Tibial nerve (tissue), 4 donors: Measurements from ENCODE around the gene NIPBL. TPM values are rescaled to one million over a fixed set of nuclear protein-coding genes. Genes with fewer than 3 reads are reported as not detected.

Experiments
- DNase-seq, 2 donors: peaks; one replicate each; pipeline ENCODE4 v3.0.0-alpha.2; 2019; ENCODE audit warnings: low spot score in 2 of 2
- H3K27ac ChIP-seq, 4 donors: fragments of 200-600 bp; sonication (generic) in 3 of 4; one replicate each; pipeline ENCODE4 v1.5.1; 2017 to 2019; ENCODE audit warnings: mild to moderate bottlenecking in 1 of 4
- H3K27me3 ChIP-seq, 2 donors: fragments of 200-600 bp; sonication (generic) in 1 of 2; one replicate each; pipeline versions ENCODE4 v1.5.1 to v1.6.0; 2017 to 2019
- H3K36me3 ChIP-seq, 3 donors: fragments of 200-600 bp; sonication (generic); one replicate each; pipeline ENCODE4 v1.5.1; 2018 to 2019
- H3K4me1 ChIP-seq, 4 donors: fragments of 200-600 bp; sonication (generic) in 3 of 4; one replicate each; pipeline ENCODE4 v1.5.1; 2017 to 2019
- H3K4me3 ChIP-seq, 4 donors: fragments of 200-600 bp; sonication (generic) in 3 of 4; one replicate each; pipeline ENCODE4 v1.5.1; 2017 to 2019; ENCODE audit warnings: mild to moderate bottlenecking in 1 of 4, moderate library complexity in 1 of 4
- H3K9me3 ChIP-seq, 4 donors: fragments of 200-600 bp; sonication (generic) in 3 of 4; one replicate each; pipeline ENCODE4 v1.5.1; 2017 to 2019
- EP300 ChIP-seq, 2 donors: sonication (generic); formaldehyde crosslinking; IDR thresholded peaks; one replicate each; pipeline ENCODE4 v1.6.1; 2017; ENCODE audit warnings: antibody characterized with exemption in 2 of 2, mild to moderate bottlenecking in 1 of 2
- POLR2A ChIP-seq, 2 donors: fragments of 450-650 bp; IDR thresholded peaks; one replicate each; pipeline ENCODE4 v1.6.1; 2017; ENCODE audit warnings: antibody characterized with exemption in 2 of 2, mild to moderate bottlenecking in 2 of 2, moderate library complexity in 2 of 2
- WGBS, 2 donors: methylation state at CpG; one replicate each; pipeline ENCODE4 v1.1.5; 2018; 5-methylcytosine and 5-hydroxymethylcytosine counted together
- total RNA-seq, 4 donors: library from RNA; depleted of rRNA; stranded (reverse); fragments of >200 nt; gene quantifications; one replicate each; pipeline ENCODE4 v1.1.0, GENCODE V29; 2016
- TF ChIP-seq, protein P1 (sequence below), 5 experiments: fragments of 200-600 bp in 3 of 5; fragments of 450-650 bp in 2 of 5; sonication (generic) in 3 of 5; IDR thresholded peaks; one replicate each; pipeline ENCODE4 v1.5.1; 2016 to 2019; ENCODE audit warnings: antibody characterized with exemption in 5 of 5, mild to moderate bottlenecking in 3 of 5, moderate library complexity in 2 of 5

NIPBL gene
- total RNA-seq, 4 donors from 2014 or later, result 53.4 to 64.5 (median 59.4) TPM

- 49 to 53% methylated on average over 2 of the region's 2 CpGs for WGBS, 2 donors
- TF ChIP-seq, protein P1, sequence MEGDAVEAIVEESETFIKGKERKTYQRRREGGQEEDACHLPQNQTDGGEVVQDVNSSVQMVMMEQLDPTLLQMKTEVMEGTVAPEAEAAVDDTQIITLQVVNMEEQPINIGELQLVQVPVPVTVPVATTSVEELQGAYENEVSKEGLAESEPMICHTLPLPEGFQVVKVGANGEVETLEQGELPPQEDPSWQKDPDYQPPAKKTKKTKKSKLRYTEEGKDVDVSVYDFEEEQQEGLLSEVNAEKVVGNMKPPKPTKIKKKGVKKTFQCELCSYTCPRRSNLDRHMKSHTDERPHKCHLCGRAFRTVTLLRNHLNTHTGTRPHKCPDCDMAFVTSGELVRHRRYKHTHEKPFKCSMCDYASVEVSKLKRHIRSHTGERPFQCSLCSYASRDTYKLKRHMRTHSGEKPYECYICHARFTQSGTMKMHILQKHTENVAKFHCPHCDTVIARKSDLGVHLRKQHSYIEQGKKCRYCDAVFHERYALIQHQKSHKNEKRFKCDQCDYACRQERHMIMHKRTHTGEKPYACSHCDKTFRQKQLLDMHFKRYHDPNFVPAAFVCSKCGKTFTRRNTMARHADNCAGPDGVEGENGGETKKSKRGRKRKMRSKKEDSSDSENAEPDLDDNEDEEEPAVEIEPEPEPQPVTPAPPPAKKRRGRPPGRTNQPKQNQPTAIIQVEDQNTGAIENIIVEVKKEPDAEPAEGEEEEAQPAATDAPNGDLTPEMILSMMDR (IDR thresholded peaks at IDR 0.05), result no peak
- TF ChIP-seq POLR2A (IDR thresholded peaks at IDR 0.05), result no peak
- TF ChIP-seq EP300 (IDR thresholded peaks at IDR 0.05), result no peak
- no peak overlapping the region for H3K27ac ChIP-seq
Observed at GRCh38 chr5:36919238-36919637, 42.7 kb downstream of the NIPBL start.

GRCh38 chr5:36919650-36920049 is 43.1 kb downstream of the NIPBL start:
- TF ChIP-seq EP300 (IDR thresholded peaks at IDR 0.05), result no peak
- TF ChIP-seq, protein P1 (IDR thresholded peaks at IDR 0.05), result no peak
- no peak for TF ChIP-seq POLR2A (IDR thresholded peaks at IDR 0.05)
- no peak overlapping the region for H3K4me3 ChIP-seq
- H3K36me3 ChIP-seq, result no peaks in the 10 kb centered on the region
- no peak overlapping the region for H3K27ac ChIP-seq
- peaks cover 0 to 49% (median 0%) of the 10 kb centered on the region in 4 donors for H3K4me1 ChIP-seq
- no peaks in the 10 kb centered on the region for H3K27me3 ChIP-seq
- H3K9me3 ChIP-seq, result no peaks in the 10 kb centered on the region
- DNase-seq, result no peak

More at GRCh38 chr5:36919238-36919637, 42.7 kb downstream of the NIPBL start:
- Histone ChIP-seq H3K9me3 (no peaks in the 10 kb centered on the region), H3K36me3 (no peaks in the 10 kb centered on the region), H3K4me1 (peaks cover 0 to 47% (median 0%) of the 10 kb centered on the region in 4 donors), H3K27me3 (no peaks in the 10 kb centered on the region), H3K4me3 (no peak overlapping the region)
- no peak for DNase-seq

DNA sequence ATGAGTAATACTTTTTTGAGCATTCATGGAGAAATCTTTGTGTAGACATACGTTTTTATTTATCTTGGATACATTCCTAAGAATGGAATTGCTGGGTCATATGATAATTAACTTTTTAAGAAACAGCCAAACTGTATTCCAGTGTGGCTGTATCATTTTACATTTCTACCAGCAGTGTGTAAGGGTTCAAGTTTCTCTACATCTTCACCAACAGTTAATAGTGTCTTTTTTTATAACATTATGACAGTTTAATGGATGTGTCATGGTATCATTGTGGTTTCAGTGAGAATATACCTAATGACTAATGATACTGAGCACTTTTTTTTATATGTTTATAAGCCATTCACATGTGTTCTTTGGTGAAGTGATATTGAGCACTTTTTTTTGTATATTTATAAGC is 52.4 kb downstream of the NIPBL start:
- peaks cover 0 to 6% (median 0%) of the 10 kb centered on the region in 4 donors for H3K9me3 ChIP-seq
- no peaks in the 10 kb centered on the region for H3K36me3 ChIP-seq
- 8 to 13% methylated on average over 1 of the region's 1 CpG for WGBS, 2 donors
- H3K4me1 ChIP-seq, result peaks cover 0 to 39% (median 0%) of the 10 kb centered on the region in 4 donors
- no peak for DNase-seq
- no peak for TF ChIP-seq POLR2A (IDR thresholded peaks at IDR 0.05)
- no peak for TF ChIP-seq EP300 (IDR thresholded peaks at IDR 0.05)
- TF ChIP-seq, protein P1 (IDR thresholded peaks at IDR 0.05), result no peak
- no peak overlapping the region for H3K4me3 ChIP-seq
- H3K27ac ChIP-seq, result no peak overlapping the region
- H3K27me3 ChIP-seq, result no peaks in the 10 kb centered on the region

DNA sequence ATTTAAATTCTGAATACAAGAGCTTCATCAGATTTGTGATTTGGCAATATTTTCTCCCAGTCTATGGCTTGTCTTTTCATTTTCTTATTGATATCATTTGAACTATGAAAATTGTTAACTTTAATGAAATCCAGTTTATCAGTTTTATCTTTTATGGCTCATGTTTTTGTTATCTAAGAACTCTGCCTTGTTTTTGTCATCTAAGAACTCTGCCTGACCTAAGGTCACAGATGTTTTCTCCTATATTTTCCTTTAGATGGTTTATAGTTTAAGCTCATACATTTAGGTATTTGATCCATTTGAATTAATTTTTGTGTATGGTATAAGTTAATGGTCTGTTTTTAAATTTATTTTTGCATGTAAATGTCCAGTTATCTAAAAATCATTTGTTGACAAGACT is 52.9 kb downstream of the NIPBL start:
- peaks cover 0 to 36% (median 0%) of the 10 kb centered on the region in 4 donors for H3K4me1 ChIP-seq

GRCh38 chr5:36932056-36932455 is 55.5 kb downstream of the NIPBL start:
- 94 to 97% methylated on average over 4 of the region's 4 CpGs for WGBS, 2 donors
- no peak for TF ChIP-seq POLR2A (IDR thresholded peaks at IDR 0.05)
- TF ChIP-seq EP300 (IDR thresholded peaks at IDR 0.05), result no peak
- TF ChIP-seq, protein P1 (IDR thresholded peaks at IDR 0.05), result no peak
- H3K4me3 ChIP-seq, result no peak overlapping the region
- no peaks in the 10 kb centered on the region for H3K27me3 ChIP-seq
- DNase-seq, result no peak
- no peak overlapping the region for H3K27ac ChIP-seq
- peaks cover 0 to 46% (median 0%) of the 10 kb centered on the region in 4 donors for H3K4me1 ChIP-seq
- no peaks in the 10 kb centered on the region for H3K36me3 ChIP-seq
- peaks cover 0 to 6% (median 0%) of the 10 kb centered on the region in 4 donors for H3K9me3 ChIP-seq

More for the DNA sequence above, 52.9 kb downstream of the NIPBL start:
- Histone ChIP-seq H3K36me3 (no peaks in the 10 kb centered on the region), H3K9me3 (peaks cover 0 to 6% (median 0%) of the 10 kb centered on the region in 4 donors), H3K4me3 (no peak overlapping the region), H3K27me3 (no peaks in the 10 kb centered on the region), H3K27ac (no peak overlapping the region)
- no peak for DNase-seq
- no peak for TF ChIP-seq EP300 (IDR thresholded peaks at IDR 0.05)
- TF ChIP-seq, protein P1 (IDR thresholded peaks at IDR 0.05), result no peak
- no peak for TF ChIP-seq POLR2A (IDR thresholded peaks at IDR 0.05)
